ENCODE data around the gene USP30.

DNA sequence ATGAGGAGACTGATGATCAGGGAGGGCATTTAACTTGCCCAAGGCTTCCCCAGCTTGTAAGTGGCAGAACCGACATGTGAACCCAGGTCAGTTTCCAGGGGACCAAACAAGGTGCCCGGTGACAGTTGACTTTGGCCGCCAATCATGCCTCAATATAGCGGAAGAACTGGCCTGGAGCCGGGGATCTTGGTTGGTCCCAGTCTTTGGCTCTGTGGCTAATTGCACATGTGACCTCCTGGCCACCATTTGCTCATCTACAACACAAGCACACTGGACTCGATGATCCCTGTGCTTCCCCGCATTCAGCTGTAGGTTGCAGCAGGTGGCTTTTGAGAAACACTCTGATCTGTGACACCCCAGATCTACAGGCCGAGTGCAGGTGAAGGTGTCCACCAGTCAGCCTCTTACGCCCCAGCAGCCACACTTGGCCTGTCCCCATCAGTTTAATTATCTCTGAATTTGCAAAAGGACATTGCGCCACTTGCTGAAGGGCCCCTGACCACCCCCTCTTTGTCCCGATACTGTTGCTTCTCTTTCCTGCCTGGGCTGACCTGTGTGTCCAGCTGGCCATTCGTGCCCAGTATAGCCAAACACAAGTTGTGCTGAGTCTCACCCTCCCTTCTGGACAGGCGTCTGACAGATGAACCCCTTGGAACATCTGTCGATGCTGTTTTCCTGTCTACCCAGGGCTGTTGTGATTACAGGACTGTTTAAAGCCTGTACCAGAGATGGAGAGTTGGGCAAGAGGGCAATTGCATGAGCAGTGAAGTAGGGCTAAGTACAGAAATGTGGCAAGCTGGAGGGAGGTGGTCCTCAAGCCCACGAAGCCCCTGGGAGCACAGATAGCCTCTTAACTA lies 78.1 kb downstream of the USP30 start:
- TF ChIP-seq EZH2 (IDR thresholded peaks at IDR 0.05; ENCODE audit: borderline replicate concordance, low read depth, low read length, poor library complexity, severe bottlenecking) (no peak), CTCF (conservative IDR thresholded peaks at IDR 0.05; ENCODE audit: low read depth, low read length) (no peak)

Data from A673 (cell line).